Measurements from ENCODE around the gene RNASE13. TPM values are rescaled to one million over a fixed set of nuclear protein-coding genes. Genes with fewer than 3 reads are reported as not detected.

RNASE13 gene
- total RNA-seq, 1 experiment from 2014 or later: not detected

GRCh38 chr14:21018286-21018685, 16.3 kb downstream of the RNASE13 start:
- TF ChIP-seq CTCF (conservative IDR thresholded peaks at IDR 0.05) (no peak), EZH2 (IDR thresholded peaks at IDR 0.05; ENCODE audit: low read depth) (no peak)
- ChIA-PET CTCF (interaction anchor here (0.9 kb wide), 1 partner anchor 48 kb away, joined by 3 read pairs; no protein-coding TSS in a partner anchor), POLR2A (ENCODE audit: unreplicated experiment) (no interaction called here)
- BruUV-seq (replicated peaks): no TSS peak
- DNase-seq: no peak
- no peaks in the 10 kb centered on the region for H3K9me2 ChIP-seq (ENCODE audit: insufficient read depth)
- no peaks in the 10 kb centered on the region for H3F3A ChIP-seq (ENCODE audit: insufficient read depth, low read depth)
- intact Hi-C loops (cut with micrococcal nuclease; ENCODE audit: unreplicated experiment): loop anchor here (10.0 kb wide), 1 partner anchor 47 kb away; no protein-coding TSS in a partner anchor
- no peaks in the 10 kb centered on the region for H4K20me1 ChIP-seq (ENCODE audit: insufficient read depth)
- H3K9me3 ChIP-seq (ENCODE audit: insufficient read depth, low read depth): no peaks in the 10 kb centered on the region
- no peaks in the 10 kb centered on the region for H3K27me3 ChIP-seq (ENCODE audit: insufficient read depth, low read depth)
- no peak overlapping the region for H3K4me3 ChIP-seq
- H2AFZ ChIP-seq: no peak overlapping the region
- no peak overlapping the region for H3K4me2 ChIP-seq
- no peaks in the 10 kb centered on the region for H3K4me1 ChIP-seq (replicated peaks; ENCODE audit: insufficient read depth)
- no peaks in the 10 kb centered on the region for H3K36me3 ChIP-seq (ENCODE audit: low read depth)
- H3K79me2 ChIP-seq (ENCODE audit: low read depth): no peaks in the 10 kb centered on the region
- H3K27ac ChIP-seq: no peak overlapping the region

- no peaks in the 10 kb centered on the region for H3K27me3 ChIP-seq (ENCODE audit: insufficient read depth, low read depth)
- BruUV-seq (replicated peaks): no TSS peak
- H3K4me1 ChIP-seq (replicated peaks; ENCODE audit: insufficient read depth): no peaks in the 10 kb centered on the region
- H3K36me3 ChIP-seq (ENCODE audit: low read depth): no peaks in the 10 kb centered on the region
- no peaks in the 10 kb centered on the region for H3F3A ChIP-seq (ENCODE audit: insufficient read depth, low read depth)
- H2AFZ ChIP-seq: no peak overlapping the region
- H3K4me2 ChIP-seq: no peak overlapping the region
- TF ChIP-seq CTCF (conservative IDR thresholded peaks at IDR 0.05) (no peak), EZH2 (IDR thresholded peaks at IDR 0.05; ENCODE audit: low read depth) (no peak)
- H4K20me1 ChIP-seq (ENCODE audit: insufficient read depth): no peaks in the 10 kb centered on the region
- no peaks in the 10 kb centered on the region for H3K79me2 ChIP-seq (ENCODE audit: low read depth)
- no peak for DNase-seq
- no peak overlapping the region for H3K4me3 ChIP-seq
- no peak overlapping the region for H3K27ac ChIP-seq
- intact Hi-C loops (cut with micrococcal nuclease; ENCODE audit: unreplicated experiment): loop anchor here (10.0 kb wide), 1 partner anchor 47 kb away; no protein-coding TSS in a partner anchor
- POLR2A ChIA-PET (ENCODE audit: unreplicated experiment): no interaction called here
- H3K9me3 ChIP-seq (ENCODE audit: insufficient read depth, low read depth): no peaks in the 10 kb centered on the region
- H3K9me2 ChIP-seq (ENCODE audit: insufficient read depth): no peaks in the 10 kb centered on the region
- CTCF ChIA-PET: interaction anchor here (0.9 kb wide), 1 partner anchor 47 kb away, joined by 3 read pairs; no protein-coding TSS in a partner anchor
These were observed 16.9 kb downstream of the RNASE13 start for GRCh38 chr14:21017528-21018245.

- H2AFZ ChIP-seq: no peak overlapping the region
- H3K4me2 ChIP-seq: no peak overlapping the region
- no peaks in the 10 kb centered on the region for H3K9me2 ChIP-seq (ENCODE audit: insufficient read depth)
- no peaks in the 10 kb centered on the region for H3F3A ChIP-seq (ENCODE audit: insufficient read depth, low read depth)
- no peaks in the 10 kb centered on the region for H3K4me1 ChIP-seq (replicated peaks; ENCODE audit: insufficient read depth)
- H3K79me2 ChIP-seq (ENCODE audit: low read depth): no peaks in the 10 kb centered on the region
- POLR2A ChIA-PET (ENCODE audit: unreplicated experiment): no interaction called here
- CTCF ChIA-PET: no interaction called here
- no peaks in the 10 kb centered on the region for H3K9me3 ChIP-seq (ENCODE audit: insufficient read depth, low read depth)
- no peaks in the 10 kb centered on the region for H3K27me3 ChIP-seq (ENCODE audit: insufficient read depth, low read depth)
- intact Hi-C loops (cut with micrococcal nuclease; ENCODE audit: unreplicated experiment): loop anchor here (10.0 kb wide), 1 partner anchor 48 kb away; no protein-coding TSS in a partner anchor
- no peak for DNase-seq
- no TSS peak for BruUV-seq (replicated peaks)
- no peaks in the 10 kb centered on the region for H3K36me3 ChIP-seq (ENCODE audit: low read depth)
- no peak overlapping the region for H3K27ac ChIP-seq
- H3K4me3 ChIP-seq: no peak overlapping the region
- TF ChIP-seq CTCF (conservative IDR thresholded peaks at IDR 0.05) (no peak), EZH2 (IDR thresholded peaks at IDR 0.05; ENCODE audit: low read depth) (no peak)
- H4K20me1 ChIP-seq (ENCODE audit: insufficient read depth): no peaks in the 10 kb centered on the region
These were observed 18.0 kb downstream of the RNASE13 start for GRCh38 chr14:21016413-21017190.

All from PC-9 (cell line).